ENCODE data around the gene EFHB. TPM values are rescaled to one million over a fixed set of nuclear protein-coding genes. Genes with fewer than 3 reads are reported as not detected.
A peak's percentile ranks its signal among the peaks of the same experiment; 100 is the strongest.

The EFHB gene
- total RNA-seq, 6 experiments from 2014 or later: 0.70 to 1.3 TPM; not detected in 4

DNA sequence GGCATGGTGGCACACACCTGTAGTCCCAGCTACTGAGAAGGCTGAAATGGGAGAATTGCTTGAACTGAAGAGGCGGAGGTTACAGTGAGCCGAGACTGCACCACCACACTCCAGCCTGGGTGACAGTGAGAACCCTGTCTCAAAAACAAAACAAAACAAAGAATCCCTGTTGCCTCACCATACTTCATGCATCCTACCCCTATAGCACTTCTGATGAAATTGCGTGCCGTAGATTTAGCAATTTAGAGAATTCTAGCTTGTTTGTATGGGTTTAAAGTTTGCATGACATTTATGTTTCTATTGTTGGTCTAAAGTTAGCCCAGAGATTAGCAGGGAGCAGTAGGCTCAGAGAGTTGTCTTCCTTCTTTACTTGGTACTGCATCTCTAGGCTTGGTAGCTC, 20.7 kb upstream of the EFHB start:
- Histone ChIP-seq H3K27me3 (no peaks in the 10 kb centered on the region), H3K4me1 (peaks cover 0 to 7% (median 1%) of the 10 kb centered on the region in 4 donors), H3K4me3 (no peak overlapping the region), H3K9me3 (no peaks in the 10 kb centered on the region), H3K27ac (no peak overlapping the region), H3K36me3 (peaks cover 0 to 34% (median 0%) of the 10 kb centered on the region in 4 donors)
- intact Hi-C loops (cut with DNase I): no loop called here
- ATAC-seq: no peak
- DNase-seq: no peak
- 92% methylated on average over 4 of the region's 4 CpGs for WGBS (ENCODE audit: insufficient coverage, low coverage, low lambda C conversion rate, missing lambda C conversion rate)
- TF ChIP-seq CTCF (IDR thresholded peaks at IDR 0.05): no peak
- TF ChIP-seq POLR2A (IDR thresholded peaks at IDR 0.05): no peak

DNA sequence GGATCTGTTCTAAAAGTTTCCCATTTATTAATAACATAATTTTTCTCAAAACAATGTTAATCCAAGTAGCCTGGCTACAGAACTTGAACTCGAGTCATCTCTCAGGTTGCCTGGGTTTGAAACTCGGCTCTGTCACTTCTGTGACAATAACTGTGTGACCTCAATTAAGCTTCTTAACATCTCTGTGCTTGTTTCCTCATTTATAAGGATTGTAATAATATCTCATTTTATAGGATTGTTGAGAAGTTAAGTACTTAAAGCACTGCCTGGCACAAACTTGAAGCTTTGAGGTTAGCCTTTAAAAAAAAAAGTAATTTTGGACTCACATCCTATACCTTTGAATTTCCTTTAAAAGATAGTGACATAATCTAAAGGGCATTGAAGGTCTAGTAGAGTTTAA, 16.3 kb upstream of the EFHB start:
- peaks cover 0 to 23% (median 8%) of the 10 kb centered on the region in 4 donors for H3K4me1 ChIP-seq
- no peaks in the 10 kb centered on the region for H3K27me3 ChIP-seq
- no peaks in the 10 kb centered on the region for H3K9me3 ChIP-seq
- 82% methylated on average over 2 of the region's 2 CpGs for WGBS (ENCODE audit: insufficient coverage, low coverage, low lambda C conversion rate, missing lambda C conversion rate)
- no peak for ATAC-seq
- intact Hi-C loops (cut with DNase I): no loop called here
- DNase-seq: no peak
- peaks cover 0 to 28% (median 0%) of the 10 kb centered on the region in 4 donors for H3K36me3 ChIP-seq
- no peak overlapping the region for H3K4me3 ChIP-seq
- no peak for TF ChIP-seq POLR2A (IDR thresholded peaks at IDR 0.05)
- no peak for TF ChIP-seq CTCF (IDR thresholded peaks at IDR 0.05)
- no peak overlapping the region for H3K27ac ChIP-seq

DNA sequence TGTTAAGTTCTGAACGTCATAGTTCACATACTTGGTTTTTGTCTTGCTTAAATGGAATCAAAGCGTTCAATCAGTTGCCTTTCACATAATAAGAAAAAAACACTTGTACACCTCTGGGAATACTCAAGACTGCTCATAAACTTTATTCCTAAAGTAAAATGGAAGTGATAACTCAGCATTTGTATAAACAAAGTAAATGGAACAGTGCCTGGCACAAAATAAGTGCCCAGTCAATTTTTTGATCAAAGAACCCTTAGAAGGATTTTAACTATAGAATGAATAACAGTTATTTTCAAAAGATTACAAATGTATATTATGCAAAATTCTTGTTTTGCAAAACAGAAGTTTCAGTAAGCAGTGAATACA, 14.2 kb upstream of the EFHB start:
- Histone ChIP-seq H3K27ac (peak overlapping the region; percentile 91 to 99 (median 96)), H3K4me1 (peaks cover 0 to 23% (median 8%) of the 10 kb centered on the region in 4 donors), H3K4me3 (peak overlapping the region; percentile 94 to 97 (median 94)), H3K27me3 (no peaks in the 10 kb centered on the region), H3K9me3 (no peaks in the 10 kb centered on the region), H3K36me3 (peaks cover 0 to 14% (median 0%) of the 10 kb centered on the region in 4 donors)
- TF ChIP-seq POLR2A (IDR thresholded peaks at IDR 0.05) (no peak), CTCF (IDR thresholded peaks at IDR 0.05) (no peak)
- intact Hi-C loops (cut with DNase I): no loop called here
- 2% methylated on average over 2 of the region's 2 CpGs for WGBS (ENCODE audit: insufficient coverage, low coverage, low lambda C conversion rate, missing lambda C conversion rate)
- DNase-seq (no peak), ATAC-seq (no peak)

GRCh38 chr3:19947549-19948225, 13.7 kb upstream of the EFHB start:
- DNase-seq (peak; percentile 55 to 69 (median 62)), ATAC-seq (peak; percentile 34 to 46 (median 40))
- intact Hi-C loops (cut with DNase I): no loop called here
- Histone ChIP-seq H3K4me1 (peaks cover 0 to 23% (median 8%) of the 10 kb centered on the region in 4 donors), H3K36me3 (peaks cover 0 to 14% (median 0%) of the 10 kb centered on the region in 4 donors), H3K4me3 (peak overlapping the region; percentile 94 to 97 (median 94)), H3K27ac (peak overlapping the region; percentile 91 to 99 (median 96)), H3K27me3 (no peaks in the 10 kb centered on the region), H3K9me3 (no peaks in the 10 kb centered on the region)
- no peak for TF ChIP-seq CTCF (IDR thresholded peaks at IDR 0.05)
- no peak for TF ChIP-seq POLR2A (IDR thresholded peaks at IDR 0.05)
- WGBS (ENCODE audit: insufficient coverage, low coverage, low lambda C conversion rate, missing lambda C conversion rate): under 1% methylated on average over 14 of the region's 30 CpGs

All from right lobe of liver (tissue), 6 donors.